Nephron (organoid): ENCODE measurements around the gene FRMD5.

Experiments used
- H3K27ac Mint-ChIP-seq, 3 experiments: 2 replicates each; pipeline ENCODE4 v1.8.0; 2020; ENCODE audit warnings: mixed read lengths in 3 of 3, mild to moderate bottlenecking in 2 of 3, moderate library complexity in 1 of 3
- H3K27me3 Mint-ChIP-seq: 2 replicates; pipeline ENCODE4 v1.8.0; 2021; ENCODE audit warnings: low read depth, mild to moderate bottlenecking, moderate library complexity, mixed read lengths
- H3K36me3 Mint-ChIP-seq: 2 replicates; pipeline ENCODE4 v1.8.0; 2020; ENCODE audit warnings: low read depth, mixed read lengths
- H3K4me1 Mint-ChIP-seq: 2 replicates; pipeline ENCODE4 v1.8.0; 2020; ENCODE audit warnings: mixed read lengths
- H3K4me3 Mint-ChIP-seq, 3 experiments: 2 replicates each; pipeline ENCODE4 v1.8.0; 2020; ENCODE audit warnings: mild to moderate bottlenecking in 3 of 3, mixed read lengths in 3 of 3, moderate library complexity in 2 of 3
- H3K9me3 Mint-ChIP-seq: 2 replicates; pipeline ENCODE4 v1.8.0; 2020; ENCODE audit warnings: mixed read lengths
- TF ChIP-seq, protein P1 (sequence below), 3 experiments: fragments of 200-600 bp; sonication (generic); IDR thresholded peaks; one replicate each; pipeline ENCODE4 v1.5.0; 2021; ENCODE audit warnings: antibody characterized with exemption in 3 of 3; ENCODE audit not compliant: unreplicated experiment in 3 of 3

The FRMD5 gene

DNA sequence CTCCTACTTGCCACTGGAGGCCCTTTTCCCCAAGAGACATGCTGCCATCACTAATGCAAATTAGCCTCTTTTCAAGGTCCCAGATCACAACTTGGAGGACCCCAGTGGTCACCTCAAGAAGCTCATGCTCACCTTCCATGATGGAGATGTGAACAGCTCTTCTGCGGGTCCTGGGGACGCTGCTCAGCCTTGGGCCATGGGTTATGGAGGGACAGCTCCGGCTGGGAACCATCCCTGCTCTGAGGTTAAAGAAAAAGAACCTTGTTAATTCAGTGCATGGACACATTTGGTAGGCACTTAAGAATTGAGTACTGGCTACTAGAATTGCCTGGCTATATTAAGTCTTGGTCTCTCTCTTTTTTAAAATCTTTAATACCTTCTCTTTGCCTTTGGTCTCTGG is 311.5 kb downstream of the FRMD5 start:
- H3K27ac Mint-ChIP-seq: no peak overlapping the region
- H3K4me3 Mint-ChIP-seq: no peak overlapping the region
- H3K9me3 Mint-ChIP-seq: no peaks in the 10 kb centered on the region
- no peaks in the 10 kb centered on the region for H3K27me3 Mint-ChIP-seq
- TF ChIP-seq, protein P1, sequence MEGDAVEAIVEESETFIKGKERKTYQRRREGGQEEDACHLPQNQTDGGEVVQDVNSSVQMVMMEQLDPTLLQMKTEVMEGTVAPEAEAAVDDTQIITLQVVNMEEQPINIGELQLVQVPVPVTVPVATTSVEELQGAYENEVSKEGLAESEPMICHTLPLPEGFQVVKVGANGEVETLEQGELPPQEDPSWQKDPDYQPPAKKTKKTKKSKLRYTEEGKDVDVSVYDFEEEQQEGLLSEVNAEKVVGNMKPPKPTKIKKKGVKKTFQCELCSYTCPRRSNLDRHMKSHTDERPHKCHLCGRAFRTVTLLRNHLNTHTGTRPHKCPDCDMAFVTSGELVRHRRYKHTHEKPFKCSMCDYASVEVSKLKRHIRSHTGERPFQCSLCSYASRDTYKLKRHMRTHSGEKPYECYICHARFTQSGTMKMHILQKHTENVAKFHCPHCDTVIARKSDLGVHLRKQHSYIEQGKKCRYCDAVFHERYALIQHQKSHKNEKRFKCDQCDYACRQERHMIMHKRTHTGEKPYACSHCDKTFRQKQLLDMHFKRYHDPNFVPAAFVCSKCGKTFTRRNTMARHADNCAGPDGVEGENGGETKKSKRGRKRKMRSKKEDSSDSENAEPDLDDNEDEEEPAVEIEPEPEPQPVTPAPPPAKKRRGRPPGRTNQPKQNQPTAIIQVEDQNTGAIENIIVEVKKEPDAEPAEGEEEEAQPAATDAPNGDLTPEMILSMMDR (IDR thresholded peaks at IDR 0.05; ENCODE audit: unreplicated experiment in 3 of 3): no peak
- H3K4me1 Mint-ChIP-seq: no peaks in the 10 kb centered on the region
- no peaks in the 10 kb centered on the region for H3K36me3 Mint-ChIP-seq

DNA sequence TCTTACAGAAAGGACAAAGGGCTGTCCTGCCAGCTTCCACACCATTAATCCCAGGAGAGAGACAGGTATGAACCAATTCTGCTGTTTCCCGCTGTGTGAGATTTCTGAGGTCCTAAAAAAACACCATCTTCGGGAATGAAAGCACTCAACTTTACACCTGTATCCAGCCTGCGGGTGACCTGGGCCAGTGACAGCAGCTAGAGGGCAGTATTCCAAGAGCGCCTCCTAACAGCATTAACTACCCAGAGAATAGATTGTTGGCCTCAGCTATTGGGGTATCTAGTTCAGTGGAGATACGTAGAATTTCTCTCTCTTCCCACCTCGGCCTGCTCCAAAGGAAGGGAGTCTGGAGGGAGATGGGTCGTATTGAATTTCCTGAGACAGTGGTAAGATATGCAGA is 313.1 kb downstream of the FRMD5 start:
- Mint-ChIP-seq H3K36me3 (no peaks in the 10 kb centered on the region), H3K4me3 (no peak overlapping the region), H3K4me1 (no peaks in the 10 kb centered on the region), H3K27me3 (no peaks in the 10 kb centered on the region), H3K27ac (no peak overlapping the region), H3K9me3 (no peaks in the 10 kb centered on the region)
- TF ChIP-seq, protein P1 (IDR thresholded peaks at IDR 0.05; ENCODE audit: unreplicated experiment in 3 of 3): peak in 1 of 3 experiments; percentile 16

DNA sequence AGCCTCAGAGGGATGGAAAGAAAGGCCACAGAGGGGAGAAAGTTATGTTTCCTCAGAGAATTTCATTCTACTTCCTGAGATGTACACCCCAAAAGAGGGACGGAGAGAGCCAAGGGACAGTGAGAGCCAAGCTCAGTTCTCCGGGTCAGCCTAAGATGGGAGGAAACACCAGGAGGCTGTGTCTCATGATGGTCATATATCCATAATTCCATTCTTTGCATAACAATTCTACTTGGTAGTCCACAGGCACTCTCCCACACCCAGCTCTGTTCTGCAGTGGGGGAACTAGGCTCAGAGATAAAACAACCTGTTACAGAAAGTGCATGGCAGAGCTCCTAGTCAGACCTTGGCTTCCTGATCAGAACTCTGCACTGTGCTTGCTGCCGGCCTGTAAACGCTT is 313.8 kb downstream of the FRMD5 start:
- Mint-ChIP-seq H3K9me3 (no peaks in the 10 kb centered on the region), H3K4me3 (no peak overlapping the region), H3K27ac (no peak overlapping the region), H3K4me1 (no peaks in the 10 kb centered on the region), H3K27me3 (no peaks in the 10 kb centered on the region), H3K36me3 (no peaks in the 10 kb centered on the region)
- TF ChIP-seq, protein P1 (IDR thresholded peaks at IDR 0.05; ENCODE audit: unreplicated experiment in 3 of 3): no peak

DNA sequence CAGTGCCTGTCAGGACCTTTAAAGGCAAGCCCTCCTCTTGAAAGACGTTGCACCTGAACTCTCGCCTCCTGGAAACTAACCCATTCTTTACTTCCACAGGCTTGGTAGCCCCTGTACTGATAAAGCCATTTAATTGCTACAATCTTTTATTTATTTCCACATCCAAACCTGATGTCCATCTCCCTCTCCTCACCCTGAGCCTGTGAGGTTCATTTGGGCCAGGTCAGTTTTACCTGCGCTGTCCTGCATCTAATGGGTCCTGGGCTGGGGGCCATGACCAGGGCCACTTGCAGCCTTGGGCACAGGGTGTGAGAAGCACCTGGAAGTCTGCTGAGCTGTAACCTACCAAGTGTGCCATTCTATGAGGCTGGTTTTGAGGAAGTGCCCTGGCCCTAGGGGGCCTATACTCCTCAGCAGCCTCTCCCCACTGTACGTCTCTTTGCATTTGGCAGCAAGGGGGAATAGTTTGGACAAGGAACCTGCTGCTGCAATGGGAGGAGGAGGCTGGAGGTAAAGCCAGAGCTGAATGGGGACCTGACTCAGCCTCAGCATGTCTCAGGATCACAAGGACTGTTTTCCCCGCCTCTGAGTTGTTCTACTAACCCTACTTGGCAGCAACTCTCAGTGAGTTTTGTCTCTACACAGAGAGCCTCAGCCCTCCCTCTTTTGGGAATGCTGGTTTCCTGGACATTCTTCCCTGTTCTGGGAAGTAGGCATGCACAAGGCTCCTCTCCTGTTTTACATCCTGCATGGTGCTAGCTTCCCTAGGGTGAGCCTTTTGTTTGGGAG is 314.5 kb downstream of the FRMD5 start:
- Mint-ChIP-seq H3K27ac (no peak overlapping the region), H3K36me3 (no peaks in the 10 kb centered on the region), H3K9me3 (no peaks in the 10 kb centered on the region), H3K4me3 (no peak overlapping the region), H3K4me1 (no peaks in the 10 kb centered on the region), H3K27me3 (no peaks in the 10 kb centered on the region)
- TF ChIP-seq, protein P1 (IDR thresholded peaks at IDR 0.05; ENCODE audit: unreplicated experiment in 3 of 3): no peak

DNA sequence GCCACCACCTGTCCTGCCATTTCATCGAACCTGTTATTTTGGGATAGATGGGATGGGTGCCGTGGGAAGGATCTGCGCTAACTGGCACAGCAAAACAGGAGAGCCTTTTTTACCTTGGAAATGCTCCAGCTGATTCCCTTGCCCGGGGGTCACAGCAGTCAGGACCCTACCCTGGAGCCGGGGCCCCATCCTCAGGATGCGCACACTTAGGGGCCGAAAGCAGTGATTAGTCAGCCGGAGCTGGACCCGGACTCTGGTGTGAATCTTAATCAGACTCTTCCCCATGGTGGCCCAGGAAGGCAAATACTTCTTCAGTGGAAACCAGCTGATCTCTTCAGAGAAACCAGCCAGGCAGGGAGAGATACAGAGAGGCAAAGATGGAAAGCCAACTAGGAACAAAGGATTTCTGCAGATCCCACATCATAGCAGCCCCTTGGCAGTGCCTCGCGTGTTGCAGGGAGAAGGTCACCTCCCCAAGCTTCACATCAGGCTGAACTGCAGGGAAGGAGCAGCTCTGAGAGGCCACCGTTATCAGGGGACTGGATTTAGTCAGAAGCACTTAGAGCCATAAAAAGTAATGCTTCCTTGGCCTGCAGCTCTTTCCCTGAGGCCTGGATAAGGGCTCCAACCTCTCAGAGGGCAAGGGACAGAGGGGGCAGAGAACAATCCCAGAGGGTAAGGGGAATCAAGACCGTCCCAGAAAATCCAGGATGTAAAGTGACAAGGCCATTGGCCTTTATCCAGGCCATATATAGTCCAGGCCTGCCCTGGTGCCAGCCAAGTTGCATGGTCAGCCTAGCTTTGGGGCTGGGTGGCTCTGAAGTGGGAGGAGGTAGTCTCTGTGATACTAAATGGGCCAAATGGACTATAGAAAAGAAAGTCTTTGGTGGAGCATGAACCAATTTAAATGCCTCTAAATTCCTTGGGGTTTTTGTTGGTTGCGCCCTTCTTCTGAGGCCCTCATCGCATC is 315.4 kb downstream of the FRMD5 start:
- Mint-ChIP-seq H3K4me1 (no peaks in the 10 kb centered on the region), H3K27ac (no peak overlapping the region), H3K9me3 (no peaks in the 10 kb centered on the region), H3K27me3 (no peaks in the 10 kb centered on the region), H3K36me3 (no peaks in the 10 kb centered on the region), H3K4me3 (no peak overlapping the region)
- TF ChIP-seq, protein P1 (IDR thresholded peaks at IDR 0.05; ENCODE audit: unreplicated experiment in 3 of 3): no peak
